SH-SY5Y (cell line): ENCODE data around the gene FOXP1.

Experiments
- GATA2 ChIP-seq: IDR thresholded peaks from 2 replicates; pipeline ENCODE4 v1.6.1; 2011; ENCODE audit warnings: mild to moderate bottlenecking, low read depth, low read length
- GATA3 ChIP-seq: IDR thresholded peaks from 2 replicates; pipeline ENCODE4 v1.6.1; 2011; ENCODE audit warnings: low read depth, mild to moderate bottlenecking, low read length, moderate library complexity

The FOXP1 gene

GRCh38 chr3:71078723-71079525 lies 504.6 kb downstream of the FOXP1 start:
- TF ChIP-seq GATA2, result no peak
- TF ChIP-seq GATA3, result no peak

- no peak for TF ChIP-seq GATA3
These were observed 505.3 kb downstream of the FOXP1 start for GRCh38 chr3:71078199-71078598.

- TF ChIP-seq GATA3 (no peak), GATA2 (no peak)
These were observed 506.5 kb downstream of the FOXP1 start for GRCh38 chr3:71077070-71077469.

- no peak for TF ChIP-seq GATA3
- no peak for TF ChIP-seq GATA2
These were observed 507.0 kb downstream of the FOXP1 start for GRCh38 chr3:71076361-71077002.

- no peak for TF ChIP-seq GATA3
- no peak for TF ChIP-seq GATA2
These were observed 508.0 kb downstream of the FOXP1 start for GRCh38 chr3:71075494-71075893.

GRCh38 chr3:71074423-71074822 lies 509.1 kb downstream of the FOXP1 start:
- TF ChIP-seq GATA2, result no peak
- no peak for TF ChIP-seq GATA3

GRCh38 chr3:71072986-71073385 lies 510.5 kb downstream of the FOXP1 start:
- no peak for TF ChIP-seq GATA2
- TF ChIP-seq GATA3, result no peak

GRCh38 chr3:71072287-71072686 lies 511.2 kb downstream of the FOXP1 start:
- TF ChIP-seq GATA2 (no peak), GATA3 (no peak)

GRCh38 chr3:71070497-71071463 lies 512.7 kb downstream of the FOXP1 start:
- TF ChIP-seq GATA3 (no peak), GATA2 (no peak)

- TF ChIP-seq GATA3, result no peak
- no peak for TF ChIP-seq GATA2
These were observed 513.7 kb downstream of the FOXP1 start for GRCh38 chr3:71069797-71070196.

GRCh38 chr3:71067977-71068654 lies 515.4 kb downstream of the FOXP1 start:
- TF ChIP-seq GATA2 (no peak), GATA3 (no peak)

- TF ChIP-seq GATA3, result no peak
- TF ChIP-seq GATA2, result no peak
These were observed 516.7 kb downstream of the FOXP1 start for GRCh38 chr3:71066849-71067261.

- TF ChIP-seq GATA2 (no peak), GATA3 (no peak)
These were observed 517.2 kb downstream of the FOXP1 start for GRCh38 chr3:71066356-71066755.

GRCh38 chr3:71065764-71066013 lies 517.8 kb downstream of the FOXP1 start:
- no peak for TF ChIP-seq GATA3
